Stimulated activated naive CD4-positive, alpha-beta T cell treated with Interleukin-2 at 50 U/mL for 16 hours (primary cell): ENCODE results near the gene PLXNA2.

Experiments
- DNase-seq: peaks from one replicate; lab custom pipeline; 2025; lab: John Stamatoyannopoulos, UW

Gene PLXNA2

GRCh38 chr1:208162903-208163302 lies 81.3 kb downstream of the PLXNA2 start:
- DNase-seq, result no peak

- no peak for DNase-seq
Measured at GRCh38 chr1:208161656-208162375, 82.4 kb downstream of the PLXNA2 start.

GRCh38 chr1:208161005-208161404 lies 83.2 kb downstream of the PLXNA2 start:
- DNase-seq, result no peak

GRCh38 chr1:208160259-208160819 lies 83.8 kb downstream of the PLXNA2 start:
- DNase-seq, result no peak

GRCh38 chr1:208159555-208160258 lies 84.5 kb downstream of the PLXNA2 start:
- no peak for DNase-seq

- no peak for DNase-seq
Measured at GRCh38 chr1:208158640-208159554, 85.3 kb downstream of the PLXNA2 start.

GRCh38 chr1:208157769-208158168 lies 86.4 kb downstream of the PLXNA2 start:
- no peak for DNase-seq

- no peak for DNase-seq
Measured at GRCh38 chr1:208156741-208157140, 87.4 kb downstream of the PLXNA2 start.

- DNase-seq, result no peak
Measured at GRCh38 chr1:208156310-208156709, 87.9 kb downstream of the PLXNA2 start.

- DNase-seq, result no peak
Measured at GRCh38 chr1:208154679-208155642, 89.2 kb downstream of the PLXNA2 start.

- DNase-seq, result no peak
Measured at GRCh38 chr1:208154040-208154439, 90.1 kb downstream of the PLXNA2 start.

GRCh38 chr1:208153386-208153785 lies 90.8 kb downstream of the PLXNA2 start:
- DNase-seq, result no peak

- no peak for DNase-seq
Measured at GRCh38 chr1:208151728-208152598, 92.2 kb downstream of the PLXNA2 start.

- DNase-seq, result no peak
Measured at GRCh38 chr1:208150833-208151458, 93.2 kb downstream of the PLXNA2 start.

GRCh38 chr1:208149776-208150514 lies 94.2 kb downstream of the PLXNA2 start:
- no peak for DNase-seq

GRCh38 chr1:208149213-208149612 lies 95.0 kb downstream of the PLXNA2 start:
- DNase-seq, result no peak

- no peak for DNase-seq
Measured at GRCh38 chr1:208148380-208148779, 95.8 kb downstream of the PLXNA2 start.

- DNase-seq, result no peak
Measured at GRCh38 chr1:208146650-208147049, 97.5 kb downstream of the PLXNA2 start.

GRCh38 chr1:208145167-208145566 lies 99.0 kb downstream of the PLXNA2 start:
- no peak for DNase-seq
